ENCODE measurements around the gene OIP5. TPM values are rescaled to one million over a fixed set of nuclear protein-coding genes. Genes with fewer than 3 reads are reported as not detected.

OIP5 gene
- total and polyA plus RNA-seq, 4 experiments from 2014 or later = 0.52 to 0.76 (median 0.71) TPM

DNA sequence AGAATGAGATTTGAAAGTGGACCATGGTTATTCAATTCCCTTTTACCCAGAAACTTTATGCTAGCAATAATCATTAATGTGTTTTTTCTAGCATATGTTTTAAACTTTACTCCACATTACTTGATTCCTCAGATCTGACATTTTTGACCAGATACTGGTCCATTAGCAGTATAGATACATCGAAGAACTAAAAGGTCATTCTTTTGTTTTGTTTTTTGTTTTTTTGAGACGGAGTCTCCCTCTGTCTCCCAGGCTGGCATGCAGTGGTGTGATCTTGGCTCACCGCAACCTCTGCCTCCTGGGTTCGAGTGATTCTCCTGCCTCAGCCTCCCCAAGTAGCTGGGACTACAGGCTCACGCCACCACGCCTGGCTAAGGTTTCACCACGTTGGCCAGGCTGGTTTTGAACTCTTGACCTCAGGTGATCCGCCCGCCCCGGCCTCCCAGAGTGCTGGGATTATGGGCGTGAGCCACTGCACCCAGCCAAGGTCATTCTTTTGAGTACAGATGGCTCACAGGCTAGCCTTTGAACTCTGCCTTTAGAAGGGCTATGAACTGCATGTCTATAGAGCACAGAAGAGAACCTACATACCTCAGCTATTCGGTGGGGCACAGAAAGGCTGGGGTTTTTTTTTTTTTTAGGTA, 72.7 kb downstream of the OIP5 start:
- H3K27ac ChIP-seq (ENCODE audit: low read depth, low read length) = no peak overlapping the region
- Mint-ChIP-seq H3K27ac (no peak overlapping the region), H3K4me1 (no peaks in the 10 kb centered on the region), H3K4me3 (no peak overlapping the region), H3K9me3 (no peaks in the 10 kb centered on the region), H3K36me3 (peaks cover 17 to 47% of the 10 kb centered on the region in 2 donors), H3K27me3 (no peaks in the 10 kb centered on the region)
- no peaks in the 10 kb centered on the region for H3K4me1 ChIP-seq (ENCODE audit: insufficient read depth, low read length)
- no peak overlapping the region for H3K4me3 ChIP-seq (ENCODE audit: low read length in 2 of 2)
- ChIA-PET CTCF (ENCODE audit: partially characterized antibody) (interaction anchor here (1.2 kb wide), 1 partner anchor 8 kb away, joined by 3 read pairs; no protein-coding TSS in a partner anchor), POLR2A (ENCODE audit: partially characterized antibody) (no interaction called here)
- no peaks in the 10 kb centered on the region for H3K9me3 ChIP-seq (ENCODE audit: control insufficient read depth in 1 of 2, low read length in 2 of 2)
- no peaks in the 10 kb centered on the region for H3K27me3 ChIP-seq (ENCODE audit: insufficient read depth, low read length)
- no peak for DNase-seq
- peaks cover 8% of the 10 kb centered on the region for H3K36me3 ChIP-seq (ENCODE audit: insufficient read depth, low read length)
- intact Hi-C loops (cut with micrococcal nuclease) = no loop called here

Other genes with a start within 250 kb of the OIP5 start
- 10 to 100 TPM; 29.7 to 34.4 TPM for gene INO80, start 216.3 kb downstream of the OIP5 start, total RNA-seq
- 1 to 10 TPM; 1.5 to 6.7 TPM for gene INO80, start 216.3 kb downstream of the OIP5 start, polyA plus RNA-seq
- not detected for gene EXD1, start 101.8 kb downstream of the OIP5 start, total RNA-seq
- not detected for gene EXD1, start 101.8 kb downstream of the OIP5 start, polyA plus RNA-seq
- 10 to 100 TPM; 26.4 to 27.1 TPM for gene CHP1, start 101.3 kb downstream of the OIP5 start, total RNA-seq
- gene CHP1, start 101.3 kb downstream of the OIP5 start, polyA plus RNA-seq = 10 to 100 TPM in 1 of 2 donors, 1 to 10 TPM in 1; 9.8 to 16.4 TPM
- 1 to 10 TPM; 3.5 to 4.2 TPM for gene NUSAP1, start 290 bp upstream of the OIP5 start, total RNA-seq
- 1 to 10 TPM; 1.8 to 4.4 TPM for gene NUSAP1, start 290 bp upstream of the OIP5 start, polyA plus RNA-seq
- 10 to 100 TPM; 14.2 to 15.8 TPM for gene NDUFAF1, start 69.9 kb upstream of the OIP5 start, total RNA-seq
- 10 to 100 TPM; 19.1 to 23.9 TPM for gene NDUFAF1, start 69.9 kb upstream of the OIP5 start, polyA plus RNA-seq
- 10 to 100 TPM; 31.9 to 35.9 TPM for gene RTF1, start 84.5 kb upstream of the OIP5 start, total RNA-seq
- 10 to 100 TPM in 1 of 2 donors, 1 to 10 TPM in 1; 7.4 to 29.6 TPM for gene RTF1, start 84.5 kb upstream of the OIP5 start, polyA plus RNA-seq
- under 1 TPM in 1 of 2 experiments, not detected in 1; 0.36 TPM for gene ITPKA, start 161.3 kb upstream of the OIP5 start, total RNA-seq
- gene ITPKA, start 161.3 kb upstream of the OIP5 start, polyA plus RNA-seq = under 1 TPM; 0.23 to 0.46 TPM
- 1 to 10 TPM; 3.7 to 3.8 TPM for gene LTK, start 181.2 kb upstream of the OIP5 start, total RNA-seq
- 1 to 10 TPM; 1.9 to 5.1 TPM for gene LTK, start 181.2 kb upstream of the OIP5 start, polyA plus RNA-seq
- 10 to 100 TPM; 50.6 to 52.2 TPM for gene RPAP1, start 211.7 kb upstream of the OIP5 start, total RNA-seq
- gene RPAP1, start 211.7 kb upstream of the OIP5 start, polyA plus RNA-seq = 10 to 100 TPM in 1 of 2 donors, 1 to 10 TPM in 1; 5.5 to 18.2 TPM
- under 1 TPM; 0.17 to 0.36 TPM for gene TYRO3, start 226.6 kb upstream of the OIP5 start, total RNA-seq
- under 1 TPM in 1 of 2 donors, not detected in 1; 0.11 TPM for gene TYRO3, start 226.6 kb upstream of the OIP5 start, polyA plus RNA-seq